Measurements from ENCODE around the gene C9orf72. TPM values are rescaled to one million over a fixed set of nuclear protein-coding genes. Genes with fewer than 3 reads are reported as not detected.
A peak's percentile ranks its signal among the peaks of the same experiment; 100 is the strongest.

The C9orf72 gene
- total RNA-seq, 2 experiments from 2014 or later: 13.7 to 16.4 TPM

DNA sequence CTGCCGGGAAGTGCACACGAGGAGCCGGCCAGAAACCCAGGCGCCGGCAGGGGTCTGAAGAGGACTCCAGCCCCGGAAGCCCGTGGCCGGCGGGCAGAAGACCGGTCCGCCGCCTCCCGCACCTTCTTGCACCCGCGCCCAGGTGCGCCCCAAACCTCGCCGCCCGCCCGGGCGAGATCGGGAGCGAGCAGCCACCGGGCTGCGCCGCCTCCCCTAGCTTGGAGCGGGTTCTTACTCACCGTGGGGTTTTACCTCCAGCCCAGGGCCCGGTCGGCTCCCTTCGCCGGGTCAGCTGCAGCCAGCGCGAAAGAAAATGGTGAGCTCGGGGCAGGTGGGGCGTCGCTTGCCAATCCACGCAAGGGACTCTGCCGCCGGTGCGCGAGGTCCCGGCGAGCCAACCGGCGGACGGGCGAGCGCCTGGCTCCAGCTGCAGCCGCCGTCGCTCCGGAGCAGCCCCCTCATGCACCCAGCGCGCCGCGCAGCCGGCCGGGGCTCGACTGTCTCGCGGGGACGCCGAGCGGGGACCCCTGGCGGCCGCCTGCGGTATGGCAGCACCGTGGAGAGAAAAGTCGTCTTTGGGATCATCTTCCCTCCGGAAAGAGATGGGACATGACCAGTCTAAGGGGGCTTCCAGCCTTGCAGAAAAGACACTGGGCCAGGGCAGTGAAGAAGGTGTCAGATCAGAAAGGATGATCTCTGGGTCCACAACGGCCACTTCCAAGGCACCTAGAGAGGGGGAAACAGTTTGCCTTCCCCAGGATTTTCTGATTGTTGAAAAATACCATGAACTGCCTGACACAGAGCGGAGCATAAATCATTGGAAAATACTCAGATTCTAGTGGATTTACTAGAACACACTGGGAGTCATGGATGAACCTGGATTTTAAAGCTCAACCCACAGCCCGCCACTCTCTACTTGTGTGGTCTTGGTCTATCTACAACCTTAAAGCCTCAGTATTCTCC is 43.7 kb downstream of the C9orf72 start, which contains the start of gene MOB3B:
TSS of gene MOB3B (minus strand) at position 499 of the 963 bp plus-strand sequence. CDS start 74,264 bp downstream, outside the sequence.
- Mint-ChIP-seq H3K27ac (peak within 1 kb of the TSS; percentile 85), H3K4me3 (peak within 1 kb of the TSS; percentile 95), H3K9me3 (no peaks in the 10 kb centered on the region), H3K27me3 (peaks cover 12% of the 10 kb centered on the region), H3K36me3 (peaks cover 7% of the 10 kb centered on the region), H3K4me1 (peaks cover 13% of the 10 kb centered on the region)
- POLR2A ChIA-PET: interaction anchor here (1.2 to 2.2 kb wide), 3 partner anchors 45 to 196 kb away, joined by 3 to 12 read pairs (median 4); no protein-coding TSS in a partner anchor
- DNase-seq: peak; percentile 88
- ATAC-seq (ENCODE audit: low read depth): peak; percentile 83

GRCh38 chr9:27528886-27529315 is 44.4 kb downstream of the C9orf72 start:
- no peaks in the 10 kb centered on the region for H3K9me3 Mint-ChIP-seq
- peak overlapping the region; percentile 95 for H3K4me3 Mint-ChIP-seq
- peaks cover 12% of the 10 kb centered on the region for H3K27me3 Mint-ChIP-seq
- POLR2A ChIA-PET: interaction anchor here (1.2 to 2.2 kb wide), 3 partner anchors 44 to 195 kb away, joined by 3 to 12 read pairs (median 4); no protein-coding TSS in a partner anchor
- H3K36me3 Mint-ChIP-seq: peaks cover 12% of the 10 kb centered on the region
- ATAC-seq (ENCODE audit: low read depth) (peak; percentile 56), DNase-seq (peak; percentile 63)
- H3K27ac Mint-ChIP-seq: peak overlapping the region; percentile 85
- H3K4me1 Mint-ChIP-seq: peaks cover 12% of the 10 kb centered on the region

GRCh38 chr9:27528076-27528885 is 45.0 kb downstream of the C9orf72 start:
- H3K36me3 Mint-ChIP-seq: peaks cover 13% of the 10 kb centered on the region
- POLR2A ChIA-PET: interaction anchor here (1.4 kb wide), 1 partner anchor 44 kb away, joined by 3 read pairs; no protein-coding TSS in a partner anchor
- peaks cover 12% of the 10 kb centered on the region for H3K4me1 Mint-ChIP-seq
- H3K9me3 Mint-ChIP-seq: no peaks in the 10 kb centered on the region
- H3K27me3 Mint-ChIP-seq: peaks cover 12% of the 10 kb centered on the region
- H3K27ac Mint-ChIP-seq: peak overlapping the region; percentile 85
- ATAC-seq (ENCODE audit: low read depth) (peak; percentile 61), DNase-seq (peak; percentile 76)
- H3K4me3 Mint-ChIP-seq: peak overlapping the region; percentile 95

DNA sequence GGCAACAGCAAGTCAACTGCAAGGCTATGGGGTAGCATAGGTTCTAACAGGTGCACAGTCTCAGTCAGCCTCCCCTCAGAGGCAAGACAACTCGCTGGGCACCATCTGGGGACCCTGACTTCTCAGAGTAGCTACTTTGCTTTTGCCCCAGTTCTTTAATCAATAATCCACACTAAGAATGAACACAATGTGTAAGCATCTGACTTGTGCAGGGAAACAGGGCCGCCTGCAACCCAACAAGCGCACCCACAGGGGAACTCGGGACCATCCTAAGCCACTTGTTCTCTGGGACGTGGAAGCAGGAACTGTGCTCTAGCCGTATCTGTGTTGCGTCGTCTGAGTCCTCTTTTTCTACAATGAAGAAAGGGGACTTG is 45.6 kb downstream of the C9orf72 start:
- no peak for DNase-seq
- POLR2A ChIA-PET: no interaction called here
- H3K4me1 Mint-ChIP-seq: peaks cover 12% of the 10 kb centered on the region
- ATAC-seq (ENCODE audit: low read depth): no peak
- H3K36me3 Mint-ChIP-seq: peaks cover 15% of the 10 kb centered on the region
- no peak overlapping the region for H3K27ac Mint-ChIP-seq
- H3K9me3 Mint-ChIP-seq: no peaks in the 10 kb centered on the region
- peaks cover 12% of the 10 kb centered on the region for H3K27me3 Mint-ChIP-seq
- peak overlapping the region; percentile 95 for H3K4me3 Mint-ChIP-seq

DNA sequence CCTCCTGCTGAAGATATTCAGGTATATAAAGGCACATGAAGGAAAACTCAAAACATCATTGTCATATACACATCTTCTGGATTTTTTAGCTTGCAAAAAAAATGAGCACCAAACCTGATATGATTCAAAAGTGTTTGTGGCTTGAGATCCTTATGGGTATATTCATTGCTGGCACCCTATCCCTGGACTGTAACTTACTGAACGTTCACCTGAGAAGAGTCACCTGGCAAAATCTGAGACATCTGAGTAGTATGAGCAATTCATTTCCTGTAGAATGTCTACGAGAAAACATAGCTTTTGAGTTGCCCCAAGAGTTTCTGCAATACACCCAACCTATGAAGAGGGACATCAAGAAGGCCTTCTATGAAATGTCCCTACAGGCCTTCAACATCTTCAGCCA is 49.0 kb downstream of the C9orf72 start, which contains the start of gene IFNK:
TSS of gene IFNK (plus strand) at position 55 of the 400 bp plus-strand sequence. CDS start at position 102, 47 bp downstream.
- DNase-seq (no peak), ATAC-seq (ENCODE audit: low read depth) (no peak)
- POLR2A ChIA-PET: no interaction called here
- Mint-ChIP-seq H3K27ac (no peak within 1 kb of the TSS), H3K4me1 (peaks cover 8% of the 10 kb centered on the region), H3K4me3 (no peak within 1 kb of the TSS), H3K36me3 (peaks cover 18% of the 10 kb centered on the region), H3K9me3 (no peaks in the 10 kb centered on the region), H3K27me3 (peaks cover 12% of the 10 kb centered on the region)

DNA sequence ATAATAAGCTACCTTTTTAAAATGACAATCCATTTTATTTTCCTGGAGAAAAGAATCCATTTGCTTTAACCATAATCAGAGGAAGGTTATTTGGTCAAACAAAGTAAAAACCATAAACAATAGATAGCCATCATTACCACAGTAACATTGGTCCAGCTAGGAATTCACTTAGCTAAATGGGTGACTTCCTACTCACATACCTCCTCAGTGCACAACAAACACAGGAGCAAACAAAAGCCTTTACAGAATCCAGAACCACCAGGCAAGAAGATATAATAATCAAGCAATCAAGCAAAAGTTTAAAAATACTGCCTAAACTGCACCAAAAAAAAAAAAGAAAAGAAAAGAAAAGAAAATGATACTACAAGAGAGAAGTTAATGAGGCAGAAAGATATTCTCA is 50.1 kb downstream of the C9orf72 start:
- Mint-ChIP-seq H3K27ac (no peak overlapping the region), H3K9me3 (no peaks in the 10 kb centered on the region), H3K36me3 (peaks cover 18% of the 10 kb centered on the region), H3K4me1 (peaks cover 7% of the 10 kb centered on the region), H3K27me3 (peaks cover 12% of the 10 kb centered on the region), H3K4me3 (no peak overlapping the region)
- ATAC-seq (ENCODE audit: low read depth) (no peak), DNase-seq (no peak)
- POLR2A ChIA-PET: no interaction called here

DNA sequence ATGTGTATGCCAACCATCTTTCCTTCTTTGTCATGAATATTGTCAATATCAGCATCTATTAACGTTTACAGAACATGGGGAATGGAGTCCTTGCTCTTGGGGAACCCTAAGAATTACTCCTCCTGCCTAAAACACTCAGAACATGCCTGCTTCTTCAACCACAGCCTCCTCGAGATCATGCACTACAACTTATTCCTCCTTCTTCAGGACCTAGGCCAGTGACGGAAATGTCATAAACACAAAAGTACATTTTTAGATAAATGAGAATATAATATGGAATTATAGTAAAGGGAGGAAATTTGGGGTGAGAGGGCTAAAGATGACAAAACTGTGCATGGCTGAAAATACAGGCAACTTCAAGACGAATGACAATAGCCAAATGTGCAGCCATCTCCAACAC is 52.3 kb downstream of the C9orf72 start:
- DNase-seq: no peak
- POLR2A ChIA-PET: no interaction called here
- Mint-ChIP-seq H3K9me3 (no peaks in the 10 kb centered on the region), H3K27ac (no peak overlapping the region), H3K4me3 (no peak overlapping the region), H3K36me3 (peaks cover 23% of the 10 kb centered on the region), H3K4me1 (peaks cover 2% of the 10 kb centered on the region), H3K27me3 (peaks cover 5% of the 10 kb centered on the region)
- ATAC-seq (ENCODE audit: low read depth): no peak

DNA sequence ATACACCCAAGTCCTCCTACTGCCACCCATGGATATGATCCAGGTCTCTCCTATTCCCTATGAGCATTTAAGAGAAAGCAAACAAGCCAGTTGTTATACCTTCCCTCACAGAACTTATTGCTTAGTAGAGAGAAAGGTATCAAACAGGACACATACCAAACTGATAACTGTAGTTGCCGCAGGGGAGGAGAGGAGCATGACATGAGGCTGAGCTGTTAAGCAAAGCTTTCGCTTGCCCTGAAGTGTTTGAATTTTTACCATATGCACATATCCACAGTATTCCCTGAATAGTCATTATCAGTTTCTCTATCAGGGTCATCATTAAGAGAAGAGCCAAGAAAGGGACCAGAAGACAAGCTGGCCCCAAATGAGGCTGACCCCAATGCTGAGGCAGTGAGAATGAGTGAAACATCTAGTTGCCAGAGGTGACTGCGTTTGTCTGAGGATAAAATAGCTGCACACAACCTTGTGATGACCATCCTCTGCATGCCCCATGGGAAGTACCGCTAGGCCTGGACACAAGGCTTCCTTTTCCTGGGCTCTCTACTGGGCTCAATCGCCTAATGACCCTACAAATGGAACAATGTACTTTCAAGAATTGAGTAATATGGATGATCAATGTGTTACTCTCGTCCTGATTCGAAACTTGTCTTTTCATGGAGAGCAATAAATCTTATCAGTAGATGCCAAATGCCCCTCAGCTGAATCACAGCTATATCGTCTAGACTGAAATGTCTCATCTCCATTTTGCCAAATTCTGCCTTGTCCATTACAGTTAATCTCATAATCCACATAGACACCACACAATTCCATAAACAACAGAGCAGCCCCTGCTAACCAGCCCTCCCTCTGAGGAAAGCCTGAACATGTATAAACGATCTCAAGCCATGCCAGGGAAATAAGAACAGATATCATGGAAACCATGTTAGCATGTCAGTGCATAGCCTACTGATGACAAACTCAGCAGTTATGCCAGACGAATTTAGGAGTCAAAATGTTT is 53.5 kb downstream of the C9orf72 start:
- no peak overlapping the region for H3K27ac Mint-ChIP-seq
- POLR2A ChIA-PET: no interaction called here
- peaks cover 16% of the 10 kb centered on the region for H3K36me3 Mint-ChIP-seq
- H3K4me1 Mint-ChIP-seq: peaks cover 2% of the 10 kb centered on the region
- no peak for ATAC-seq (ENCODE audit: low read depth)
- no peak for DNase-seq
- no peak overlapping the region for H3K4me3 Mint-ChIP-seq
- peaks cover 2% of the 10 kb centered on the region for H3K27me3 Mint-ChIP-seq
- no peaks in the 10 kb centered on the region for H3K9me3 Mint-ChIP-seq

GRCh38 chr9:27518809-27519208 is 54.5 kb downstream of the C9orf72 start:
- ATAC-seq (ENCODE audit: low read depth): no peak
- POLR2A ChIA-PET: no interaction called here
- no peak overlapping the region for H3K27ac Mint-ChIP-seq

GRCh38 chr9:27518006-27518405 is 55.3 kb downstream of the C9orf72 start:
- Mint-ChIP-seq H3K27ac (no peak overlapping the region), H3K9me3 (no peaks in the 10 kb centered on the region), H3K36me3 (peaks cover 14% of the 10 kb centered on the region), H3K27me3 (peaks cover 2% of the 10 kb centered on the region), H3K4me3 (no peak overlapping the region), H3K4me1 (no peaks in the 10 kb centered on the region)
- no peak for DNase-seq
- POLR2A ChIA-PET: no interaction called here
- ATAC-seq (ENCODE audit: low read depth): no peak

More at GRCh38 chr9:27518809-27519208, 54.5 kb downstream of the C9orf72 start:
- peaks cover 11% of the 10 kb centered on the region for H3K36me3 Mint-ChIP-seq
- no peaks in the 10 kb centered on the region for H3K9me3 Mint-ChIP-seq
- H3K4me1 Mint-ChIP-seq: no peaks in the 10 kb centered on the region
- no peak overlapping the region for H3K4me3 Mint-ChIP-seq
- H3K27me3 Mint-ChIP-seq: peaks cover 2% of the 10 kb centered on the region
- no peak for DNase-seq

- DNase-seq (no peak), ATAC-seq (ENCODE audit: low read depth) (no peak)
- H3K9me3 Mint-ChIP-seq: no peaks in the 10 kb centered on the region
- no peak overlapping the region for H3K4me3 Mint-ChIP-seq
- peaks cover 11% of the 10 kb centered on the region for H3K36me3 Mint-ChIP-seq
- no peaks in the 10 kb centered on the region for H3K4me1 Mint-ChIP-seq
- H3K27ac Mint-ChIP-seq: no peak overlapping the region
- POLR2A ChIA-PET: no interaction called here
- peaks cover 2% of the 10 kb centered on the region for H3K27me3 Mint-ChIP-seq
Observed at GRCh38 chr9:27514551-27514950, 58.7 kb downstream of the C9orf72 start.

DNA sequence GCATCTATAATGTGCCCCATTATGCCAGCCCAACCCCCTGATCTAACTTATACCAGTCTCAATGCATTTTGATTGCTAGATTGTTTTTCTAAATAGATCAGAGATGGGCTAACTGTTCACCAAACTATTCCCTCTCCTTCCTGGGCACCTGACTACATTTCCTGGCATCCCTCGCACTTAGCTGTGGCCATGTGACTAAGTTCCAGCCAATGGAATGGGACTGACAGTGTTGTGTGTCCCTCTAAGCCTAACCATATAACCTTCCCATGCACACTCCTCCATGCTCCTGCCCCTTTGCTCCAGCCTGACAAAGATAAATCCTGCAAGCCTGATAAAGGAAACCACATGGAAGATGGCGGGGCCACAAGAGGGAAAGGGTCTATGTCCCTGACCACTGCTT is 61.5 kb downstream of the C9orf72 start:
- ATAC-seq (ENCODE audit: low read depth): no peak
- POLR2A ChIA-PET: no interaction called here
- Mint-ChIP-seq H3K36me3 (peaks cover 13% of the 10 kb centered on the region), H3K4me3 (no peak overlapping the region), H3K9me3 (peaks cover 2% of the 10 kb centered on the region), H3K4me1 (peaks cover 3% of the 10 kb centered on the region), H3K27ac (no peak overlapping the region), H3K27me3 (no peaks in the 10 kb centered on the region)
- no peak for DNase-seq
